ENCODE results near the gene ARID1B. TPM values are rescaled to one million over a fixed set of nuclear protein-coding genes. Genes with fewer than 3 reads are reported as not detected.

ARID1B gene
- total and polyA plus RNA-seq, 2 experiments from 2014 or later = 32.9 to 67.0 TPM

DNA sequence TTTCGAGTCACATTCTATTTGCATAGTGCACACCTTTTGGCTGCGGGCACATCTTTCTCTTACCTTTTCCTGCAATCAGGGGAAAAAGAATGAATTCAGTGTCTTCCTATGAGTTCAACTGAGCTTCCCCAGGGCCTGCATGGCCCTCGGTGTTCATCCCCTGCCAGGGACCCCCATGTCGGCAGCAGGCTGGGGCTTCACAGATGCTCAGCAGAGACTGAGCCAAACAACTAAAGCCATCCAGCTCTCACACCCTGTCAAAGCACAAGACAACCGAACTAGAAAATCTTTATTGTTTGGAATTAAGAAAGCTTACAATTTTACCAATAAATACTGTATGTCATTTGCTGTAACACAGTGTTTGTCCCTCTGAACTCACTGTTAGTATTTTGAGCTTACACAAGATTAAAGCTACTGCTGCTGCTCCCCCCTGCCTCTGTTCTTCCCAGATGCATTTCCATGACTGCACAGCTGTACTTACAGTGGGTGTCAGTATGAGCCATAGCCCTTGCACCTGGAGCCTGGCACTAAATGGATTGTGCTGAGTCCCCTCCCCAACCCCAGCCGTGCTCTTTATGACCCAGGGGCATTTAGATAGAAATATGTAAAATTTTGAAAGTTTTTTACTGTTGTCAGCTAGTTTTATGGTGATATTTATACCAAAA is 340.4 kb downstream of the ARID1B start:
- no peak for DNase-seq (ENCODE audit: low spot score)
- Histone ChIP-seq H3K36me3 (replicated peaks; ENCODE audit: insufficient read depth, low read depth) (no peaks in the 10 kb centered on the region), H3K27ac (no peak overlapping the region), H3K79me2 (no peaks in the 10 kb centered on the region), H3K4me2 (no peak overlapping the region), H3K4me3 (no peak overlapping the region), H2AFZ (no peak overlapping the region), H3K27me3 (no peaks in the 10 kb centered on the region), H3K4me1 (ENCODE audit: insufficient read depth) (peaks cover 9% of the 10 kb centered on the region), H4K20me1 (ENCODE audit: insufficient read depth, poor library complexity, severe bottlenecking) (no peaks in the 10 kb centered on the region), H3K9me2 (replicated peaks; ENCODE audit: insufficient read depth) (no peaks in the 10 kb centered on the region), H3K9me3 (ENCODE audit: low read depth) (no peaks in the 10 kb centered on the region)
- TF ChIP-seq EZH2phosphoT487 (IDR thresholded peaks at IDR 0.05; ENCODE audit: low read depth, severe bottlenecking, unreplicated experiment) = no peak
- TF ChIP-seq, protein P1, sequence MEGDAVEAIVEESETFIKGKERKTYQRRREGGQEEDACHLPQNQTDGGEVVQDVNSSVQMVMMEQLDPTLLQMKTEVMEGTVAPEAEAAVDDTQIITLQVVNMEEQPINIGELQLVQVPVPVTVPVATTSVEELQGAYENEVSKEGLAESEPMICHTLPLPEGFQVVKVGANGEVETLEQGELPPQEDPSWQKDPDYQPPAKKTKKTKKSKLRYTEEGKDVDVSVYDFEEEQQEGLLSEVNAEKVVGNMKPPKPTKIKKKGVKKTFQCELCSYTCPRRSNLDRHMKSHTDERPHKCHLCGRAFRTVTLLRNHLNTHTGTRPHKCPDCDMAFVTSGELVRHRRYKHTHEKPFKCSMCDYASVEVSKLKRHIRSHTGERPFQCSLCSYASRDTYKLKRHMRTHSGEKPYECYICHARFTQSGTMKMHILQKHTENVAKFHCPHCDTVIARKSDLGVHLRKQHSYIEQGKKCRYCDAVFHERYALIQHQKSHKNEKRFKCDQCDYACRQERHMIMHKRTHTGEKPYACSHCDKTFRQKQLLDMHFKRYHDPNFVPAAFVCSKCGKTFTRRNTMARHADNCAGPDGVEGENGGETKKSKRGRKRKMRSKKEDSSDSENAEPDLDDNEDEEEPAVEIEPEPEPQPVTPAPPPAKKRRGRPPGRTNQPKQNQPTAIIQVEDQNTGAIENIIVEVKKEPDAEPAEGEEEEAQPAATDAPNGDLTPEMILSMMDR (IDR thresholded peaks at IDR 0.05; ENCODE audit: poor library complexity) = no peak
- WGBS (ENCODE audit: low lambda C conversion rate, missing lambda C conversion rate) = 68% methylated on average over 6 of the region's 6 CpGs

DNA sequence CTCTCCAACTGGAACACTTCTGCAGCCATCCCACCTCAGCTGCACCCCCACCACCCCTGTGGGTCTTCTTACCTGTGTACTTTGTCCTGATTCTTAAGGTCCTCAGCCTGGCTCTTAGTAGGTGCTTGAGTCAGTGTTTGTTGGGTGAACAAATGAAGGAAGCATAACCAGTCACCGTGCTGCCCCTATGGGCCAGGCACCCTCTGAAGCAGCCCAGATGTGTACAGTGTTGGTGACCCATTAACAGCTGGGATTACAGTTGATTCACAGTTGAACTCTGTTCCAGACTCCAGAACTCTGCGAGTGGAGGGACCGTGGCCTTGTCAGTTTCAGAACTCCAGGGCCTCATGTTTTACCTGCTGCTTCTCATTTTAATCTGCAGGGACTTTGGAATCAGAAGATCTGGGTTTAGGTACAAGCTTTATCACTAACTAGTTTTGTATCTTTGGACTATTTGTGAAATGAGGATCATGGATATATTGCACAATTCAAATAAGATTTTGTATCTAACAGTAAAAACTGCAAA is 342.4 kb downstream of the ARID1B start:
- peaks cover 9% of the 10 kb centered on the region for H3K4me1 ChIP-seq (ENCODE audit: insufficient read depth)
- no peak overlapping the region for H2AFZ ChIP-seq
- no peaks in the 10 kb centered on the region for H4K20me1 ChIP-seq (ENCODE audit: insufficient read depth, poor library complexity, severe bottlenecking)
- H3K4me3 ChIP-seq = no peak overlapping the region
- peaks cover 7% of the 10 kb centered on the region for H3K79me2 ChIP-seq
- TF ChIP-seq, protein P1 (IDR thresholded peaks at IDR 0.05; ENCODE audit: poor library complexity) = no peak
- TF ChIP-seq EZH2 (IDR thresholded peaks at IDR 0.05; ENCODE audit: borderline replicate concordance) = no peak
- no peak for TF ChIP-seq EZH2phosphoT487 (IDR thresholded peaks at IDR 0.05; ENCODE audit: low read depth, severe bottlenecking, unreplicated experiment)
- H3K27ac ChIP-seq = peak overlapping the region; percentile 66
- no peaks in the 10 kb centered on the region for H3K9me3 ChIP-seq (ENCODE audit: low read depth)
- peak overlapping the region; percentile 10 for H3K4me2 ChIP-seq
- H3K36me3 ChIP-seq (replicated peaks; ENCODE audit: insufficient read depth, low read depth) = no peaks in the 10 kb centered on the region
- H3K27me3 ChIP-seq = no peaks in the 10 kb centered on the region
- H3K9me2 ChIP-seq (replicated peaks; ENCODE audit: insufficient read depth) = no peaks in the 10 kb centered on the region
- peak; percentile 35 for DNase-seq (ENCODE audit: low spot score)
- WGBS (ENCODE audit: low lambda C conversion rate, missing lambda C conversion rate) = 81% methylated on average over 3 of the region's 3 CpGs

DNA sequence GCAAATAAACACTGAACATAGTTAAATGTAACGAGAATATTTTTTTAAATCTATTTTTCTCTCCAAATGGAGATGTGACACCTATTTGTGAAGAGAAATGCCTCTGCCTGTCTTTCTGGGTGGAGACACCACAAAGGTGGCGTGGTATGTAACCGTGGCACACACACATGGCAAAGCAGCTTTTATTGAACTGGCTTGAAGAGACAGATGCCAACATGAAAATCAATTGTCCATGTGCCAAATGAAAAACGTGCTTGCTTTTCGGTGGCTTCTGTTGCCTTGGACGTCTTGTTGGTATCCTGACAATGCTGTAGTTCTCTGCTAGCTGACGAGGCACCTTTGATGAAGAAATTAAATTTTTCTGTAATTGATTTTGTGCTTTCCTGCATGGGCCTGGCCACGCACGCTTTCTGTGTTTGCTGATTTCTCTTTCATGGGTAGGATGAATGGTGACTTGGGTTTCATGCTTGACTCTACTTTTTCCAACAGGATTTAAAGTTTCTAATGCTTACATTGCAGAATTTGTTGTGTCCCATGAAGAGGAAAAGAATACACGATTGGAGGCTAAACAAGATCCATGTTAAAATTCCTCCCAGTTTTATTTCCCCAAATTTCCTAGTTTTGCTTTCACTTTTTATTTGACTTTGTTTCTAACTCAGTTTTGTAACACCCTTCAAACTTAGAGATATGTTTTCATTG is 343.5 kb downstream of the ARID1B start:
- H3K9me3 ChIP-seq (ENCODE audit: low read depth) = no peaks in the 10 kb centered on the region
- no peaks in the 10 kb centered on the region for H3K9me2 ChIP-seq (replicated peaks; ENCODE audit: insufficient read depth)
- TF ChIP-seq, protein P1 (IDR thresholded peaks at IDR 0.05; ENCODE audit: poor library complexity) = no peak
- TF ChIP-seq EZH2 (IDR thresholded peaks at IDR 0.05; ENCODE audit: borderline replicate concordance) = no peak
- 93% methylated on average over 10 of the region's 10 CpGs for WGBS (ENCODE audit: low lambda C conversion rate, missing lambda C conversion rate)
- no peaks in the 10 kb centered on the region for H4K20me1 ChIP-seq (ENCODE audit: insufficient read depth, poor library complexity, severe bottlenecking)
- H3K79me2 ChIP-seq = peaks cover 9% of the 10 kb centered on the region
- no peak for DNase-seq (ENCODE audit: low spot score)
- peaks cover 9% of the 10 kb centered on the region for H3K4me1 ChIP-seq (ENCODE audit: insufficient read depth)
- no peaks in the 10 kb centered on the region for H3K27me3 ChIP-seq
- H3K4me3 ChIP-seq = no peak overlapping the region
- H3K36me3 ChIP-seq (replicated peaks; ENCODE audit: insufficient read depth, low read depth) = no peaks in the 10 kb centered on the region
- H3K27ac ChIP-seq = no peak overlapping the region
- no peak overlapping the region for H2AFZ ChIP-seq
- H3K4me2 ChIP-seq = no peak overlapping the region
